IMR-90 (cell line): ENCODE results near the gene LRP1B. TPM values are rescaled to one million over a fixed set of nuclear protein-coding genes. Genes with fewer than 3 reads are reported as not detected.

Experiments
- ATAC-seq: fragments of 200-7000 bp; cut with Tn5 transposase; 2 replicates; pipeline ENCODE4 v1.9.1; 2020; ENCODE audit warnings: low read depth, mild to moderate bottlenecking, moderate library complexity
- BruUV-seq: library from RNA; stranded (reverse); fragments of 400-500 nt; replicated peaks from 2 replicates; lab custom pipeline; 2021; lab: Mats Ljungman, UMichigan
- CTCF ChIA-PET: fragments of 300-600 bp; formaldehyde crosslinking; extraction: SDS; loops from one replicate; lab custom pipeline; 2021; ENCODE audit warnings: antibody characterized with exemption; lab: Yijun Ruan, JAX
- POLR2A ChIA-PET: fragments of 300-600 bp; sonication (Branson Sonifier 250); formaldehyde crosslinking; loops from one replicate; lab custom pipeline; 2022; ENCODE audit warnings: antibody characterized with exemption; ENCODE audit not compliant: unreplicated experiment; lab: Charles Lee
- DNase-seq: peaks from one replicate; pipeline ENCODE4 v3.0.0; 2013
- H2AFZ ChIP-seq: replicated peaks from 2 replicates; pipeline ENCODE3; 2013; ENCODE audit warnings: low read length, mild to moderate bottlenecking; ENCODE audit not compliant: poor library complexity
- H2AK5ac ChIP-seq: 2 replicates; pipeline ENCODE4 v1.6.1; 2013; ENCODE audit warnings: low read depth, low read length, inconsistent platforms
- H2AK9ac ChIP-seq: replicated peaks from 2 replicates; pipeline ENCODE3; 2013; ENCODE audit warnings: mild to moderate bottlenecking, low read depth, low read length, moderate library complexity; ENCODE audit not compliant: poor library complexity
- H2BK120ac ChIP-seq: 2 replicates; pipeline ENCODE4 v1.6.1; 2013; ENCODE audit warnings: low read depth, low read length, inconsistent platforms
- H2BK15ac ChIP-seq: 3 replicates; pipeline ENCODE4 v1.6.1; 2013; ENCODE audit warnings: low read depth, low read length, inconsistent platforms
- H2BK20ac ChIP-seq: 2 replicates; pipeline ENCODE4 v1.6.1; 2013; ENCODE audit warnings: low read depth, mild to moderate bottlenecking, inconsistent platforms, low read length, moderate library complexity
- H2BK5ac ChIP-seq: 2 replicates; pipeline ENCODE4 v1.6.1; 2013; ENCODE audit warnings: mild to moderate bottlenecking, low read depth, low read length, inconsistent platforms; ENCODE audit not compliant: poor library complexity, severe bottlenecking
- H3K14ac ChIP-seq: replicated peaks from 2 replicates; pipeline ENCODE4 v1.6.1; 2013; ENCODE audit warnings: low read depth, low read length, inconsistent platforms
- H3K18ac ChIP-seq: 2 replicates; pipeline ENCODE4 v1.6.1; 2013; ENCODE audit warnings: low read depth, low read length, control low read depth
- H3K23ac ChIP-seq: 2 replicates; pipeline ENCODE4 v1.6.1; 2013; ENCODE audit warnings: low read depth, low read length, inconsistent platforms
- H3K27ac ChIP-seq: 2 replicates; pipeline ENCODE4 v1.5.1; 2013; ENCODE audit warnings: mild to moderate bottlenecking, control low read depth, low read length; ENCODE audit not compliant: insufficient read depth
- H3K27me3 ChIP-seq: 2 replicates; pipeline ENCODE4 v1.6.1; 2013; ENCODE audit warnings: low read length; ENCODE audit not compliant: control insufficient read depth, insufficient read depth
- H3K36me3 ChIP-seq: 2 replicates; pipeline ENCODE4 v1.6.1; 2013; ENCODE audit warnings: low read length, mixed read lengths; ENCODE audit not compliant: control insufficient read depth, insufficient read depth
- H3K4ac ChIP-seq: 2 replicates; pipeline ENCODE4 v1.6.1; 2013; ENCODE audit warnings: low read depth, low read length, inconsistent platforms
- H3K4me1 ChIP-seq: 2 replicates; pipeline ENCODE4 v1.6.1; 2013; ENCODE audit warnings: low read length, mixed read lengths; ENCODE audit not compliant: control insufficient read depth, insufficient read depth
- H3K4me2 ChIP-seq: 2 replicates; pipeline ENCODE4 v1.6.1; 2013; ENCODE audit warnings: low read depth, mild to moderate bottlenecking, control low read depth, low read length, moderate library complexity
- H3K4me3 ChIP-seq: 2 replicates; pipeline ENCODE4 v1.5.1; 2013; ENCODE audit warnings: low read depth, mild to moderate bottlenecking, control low read depth, low read length, moderate library complexity; ENCODE audit not compliant: insufficient read depth
- H3K56ac ChIP-seq: 2 replicates; pipeline ENCODE4 v1.6.1; 2013; ENCODE audit warnings: low read length, inconsistent platforms; ENCODE audit not compliant: insufficient read depth; ENCODE audit errors: extremely low read depth
- H3K79me1 ChIP-seq, 2 experiments: 2 replicates each; pipeline ENCODE4 v1.6.1; 2013; ENCODE audit warnings: low read length in 2 of 2, inconsistent platforms in 1 of 2, low read depth in 1 of 2
- H3K9ac ChIP-seq: 2 replicates; pipeline ENCODE4 v1.6.1; 2013; ENCODE audit warnings: low read depth, low read length, control low read depth
- H3K9me1 ChIP-seq: 2 replicates; pipeline ENCODE4 v1.6.1; 2013; ENCODE audit warnings: low read length, inconsistent platforms; ENCODE audit not compliant: insufficient read depth
- H3K9me3 ChIP-seq: 2 replicates; pipeline ENCODE4 v1.6.1; 2013; ENCODE audit warnings: low read length; ENCODE audit not compliant: control insufficient read depth, insufficient read depth
- H4K20me1 ChIP-seq: 2 replicates; pipeline ENCODE4 v1.6.1; 2013; ENCODE audit warnings: low read length, inconsistent platforms; ENCODE audit not compliant: insufficient read depth
- H4K5ac ChIP-seq: 2 replicates; pipeline ENCODE4 v1.6.1; 2013; ENCODE audit warnings: mild to moderate bottlenecking, low read depth, low read length, control low read depth
- H4K8ac ChIP-seq, 2 experiments: 2 replicates each; pipeline ENCODE4 v1.6.1; 2013; ENCODE audit warnings: low read depth in 2 of 2, low read length in 2 of 2, control low read depth in 1 of 2, inconsistent platforms in 1 of 2
- H4K91ac ChIP-seq: 2 replicates; pipeline ENCODE4 v1.6.1; 2013; ENCODE audit warnings: low read depth, low read length, inconsistent platforms; ENCODE audit not compliant: insufficient read depth
- CHD1 ChIP-seq: IDR thresholded peaks from 2 replicates; pipeline ENCODE4 v1.6.1; 2012; ENCODE audit warnings: low read depth, low read length, improper control_type of control experiment
- ELK1 ChIP-seq: fragments of 150-350 bp; IDR thresholded peaks from 2 replicates; pipeline ENCODE4 v1.6.1; 2016; ENCODE audit warnings: low read depth, mild to moderate bottlenecking, low read length, moderate library complexity, borderline replicate concordance
- MAFK ChIP-seq: IDR thresholded peaks from 2 replicates; pipeline ENCODE4 v1.6.1; 2012; ENCODE audit warnings: low read depth, low read length, improper control_type of control experiment
- POLR2A ChIP-seq: IDR thresholded peaks from 2 replicates; pipeline ENCODE4 v1.6.1; 2012; ENCODE audit warnings: mild to moderate bottlenecking, low read depth, low read length
- RAD21 ChIP-seq: IDR thresholded peaks from 2 replicates; pipeline ENCODE4 v1.6.1; 2012; ENCODE audit warnings: low read length, improper control_type of control experiment
- WGBS, 2 experiments: methylation state at CpG; one replicate each; pipeline versions ENCODE4 v1.1.5 to v1.1.7; 2013; ENCODE audit warnings: missing lambda C conversion rate in 2 of 2; ENCODE audit not compliant: insufficient read length in 1 of 2; ENCODE audit errors: extremely low coverage in 2 of 2; 5-methylcytosine and 5-hydroxymethylcytosine counted together
- dilution Hi-C: fragments of 300-500 bp; cut with HindIII; formaldehyde crosslinking; loops from one replicate; pipeline ENCODE4 v1.14.3; 2018; ENCODE audit warnings: low sequenced_read_pairs; ENCODE audit not compliant: unreplicated experiment
- in situ Hi-C: fragments of 300-500 bp; cut with MboI; formaldehyde crosslinking; loops from 3 replicates; pipeline ENCODE4 v1.14.3; 2019; ENCODE audit warnings: low sequenced_read_pairs, inconsistent platforms, mixed read lengths
- intact Hi-C: fragments of 100-400 bp; cut with micrococcal nuclease; formaldehyde crosslinking; loops from 2 replicates; pipeline ENCODE4 v1.10.0; 2022
- polyA plus RNA-seq, 3 experiments: library from polyadenylated mRNA; depleted of rRNA; stranded (reverse); fragments of >200 nt; gene quantifications; 2 replicates each; pipeline ENCODE4 v1.2.3, GENCODE V29; 2012; ENCODE audit warnings: low replicate concordance in 1 of 3
- total RNA-seq: library from RNA; depleted of rRNA; stranded (reverse); fragments of >200 nt; gene quantifications from 2 replicates; pipeline ENCODE4 v1.2.3, GENCODE V29; 2012
- TF ChIP-seq, protein P1 (sequence below): conservative IDR thresholded peaks from 2 replicates; pipeline ENCODE4 v1.5.1; 2012; ENCODE audit warnings: mild to moderate bottlenecking, low read depth, low read length, improper control_type of control experiment

The LRP1B gene
- total and polyA plus RNA-seq, 2 of the 4 experiments (the other 2 are of a cell fraction): under 0.01 to 0.02 TPM

DNA sequence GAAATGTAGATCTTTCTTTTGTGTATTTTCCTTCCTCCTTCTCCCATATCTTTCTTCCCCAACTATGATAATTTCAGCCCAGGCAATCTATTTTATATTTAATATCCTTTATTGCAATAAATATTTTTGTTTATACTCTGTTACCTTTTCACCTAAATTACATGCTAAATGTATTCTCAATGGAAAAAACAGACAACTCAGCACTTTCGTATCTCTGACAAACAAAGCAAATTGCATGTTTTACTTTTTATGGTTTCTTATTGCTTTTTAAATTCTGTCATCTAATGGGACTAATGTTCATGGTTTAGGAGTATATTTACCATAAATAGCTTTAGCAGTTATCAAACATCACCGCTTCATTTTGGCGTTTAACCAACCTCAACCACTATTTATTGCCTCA is 74.0 kb downstream of the LRP1B start:
- Histone ChIP-seq H2BK20ac (no peak overlapping the region), H3K9ac (no peak overlapping the region), H4K20me1 (no peaks in the 10 kb centered on the region), H3K9me3 (no peaks in the 10 kb centered on the region), H2AK5ac (no peak overlapping the region), H2BK15ac (no peak overlapping the region), H3K4me2 (no peak overlapping the region), H2BK5ac (no peak overlapping the region), H3K4me1 (no peaks in the 10 kb centered on the region), H3K4ac (no peak overlapping the region), H3K9me1 (no peaks in the 10 kb centered on the region), H4K5ac (no peak overlapping the region), H3K18ac (no peak overlapping the region), H3K56ac (no peak overlapping the region), H3K4me3 (no peak overlapping the region), H3K27me3 (no peaks in the 10 kb centered on the region), H2AK9ac (no peak overlapping the region), H3K36me3 (no peaks in the 10 kb centered on the region), H4K91ac (no peak overlapping the region), H3K79me1 (no peaks in the 10 kb centered on the region), H3K27ac (no peak overlapping the region), H3K23ac (no peak overlapping the region), H3K14ac (no peak overlapping the region), H4K8ac (no peak overlapping the region), H2AFZ (no peak overlapping the region), H2BK120ac (no peak overlapping the region)
- ATAC-seq (no peak), DNase-seq (no peak)
- no TSS peak for BruUV-seq
- intact Hi-C loops (no loop called here), dilution Hi-C loops (no loop called here), in situ Hi-C loops (no loop called here)
- no CpG with 5 or more reads among the region's 3 CpGs for WGBS, 2 experiments
- POLR2A ChIA-PET: no interaction called here
- CTCF ChIA-PET: no interaction called here
- TF ChIP-seq MAFK: peak; percentile 79
- no peak for TF ChIP-seq CHD1
- no peak for TF ChIP-seq ELK1
- no peak for TF ChIP-seq RAD21
- TF ChIP-seq POLR2A: no peak
- TF ChIP-seq, protein P1, sequence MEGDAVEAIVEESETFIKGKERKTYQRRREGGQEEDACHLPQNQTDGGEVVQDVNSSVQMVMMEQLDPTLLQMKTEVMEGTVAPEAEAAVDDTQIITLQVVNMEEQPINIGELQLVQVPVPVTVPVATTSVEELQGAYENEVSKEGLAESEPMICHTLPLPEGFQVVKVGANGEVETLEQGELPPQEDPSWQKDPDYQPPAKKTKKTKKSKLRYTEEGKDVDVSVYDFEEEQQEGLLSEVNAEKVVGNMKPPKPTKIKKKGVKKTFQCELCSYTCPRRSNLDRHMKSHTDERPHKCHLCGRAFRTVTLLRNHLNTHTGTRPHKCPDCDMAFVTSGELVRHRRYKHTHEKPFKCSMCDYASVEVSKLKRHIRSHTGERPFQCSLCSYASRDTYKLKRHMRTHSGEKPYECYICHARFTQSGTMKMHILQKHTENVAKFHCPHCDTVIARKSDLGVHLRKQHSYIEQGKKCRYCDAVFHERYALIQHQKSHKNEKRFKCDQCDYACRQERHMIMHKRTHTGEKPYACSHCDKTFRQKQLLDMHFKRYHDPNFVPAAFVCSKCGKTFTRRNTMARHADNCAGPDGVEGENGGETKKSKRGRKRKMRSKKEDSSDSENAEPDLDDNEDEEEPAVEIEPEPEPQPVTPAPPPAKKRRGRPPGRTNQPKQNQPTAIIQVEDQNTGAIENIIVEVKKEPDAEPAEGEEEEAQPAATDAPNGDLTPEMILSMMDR: no peak
